ENCODE results near the gene TMEM18. TPM values are rescaled to one million over a fixed set of nuclear protein-coding genes. Genes with fewer than 3 reads are reported as not detected.

The TMEM18 gene
- total RNA-seq, 1 experiment from 2014 or later = 30.7 TPM

DNA sequence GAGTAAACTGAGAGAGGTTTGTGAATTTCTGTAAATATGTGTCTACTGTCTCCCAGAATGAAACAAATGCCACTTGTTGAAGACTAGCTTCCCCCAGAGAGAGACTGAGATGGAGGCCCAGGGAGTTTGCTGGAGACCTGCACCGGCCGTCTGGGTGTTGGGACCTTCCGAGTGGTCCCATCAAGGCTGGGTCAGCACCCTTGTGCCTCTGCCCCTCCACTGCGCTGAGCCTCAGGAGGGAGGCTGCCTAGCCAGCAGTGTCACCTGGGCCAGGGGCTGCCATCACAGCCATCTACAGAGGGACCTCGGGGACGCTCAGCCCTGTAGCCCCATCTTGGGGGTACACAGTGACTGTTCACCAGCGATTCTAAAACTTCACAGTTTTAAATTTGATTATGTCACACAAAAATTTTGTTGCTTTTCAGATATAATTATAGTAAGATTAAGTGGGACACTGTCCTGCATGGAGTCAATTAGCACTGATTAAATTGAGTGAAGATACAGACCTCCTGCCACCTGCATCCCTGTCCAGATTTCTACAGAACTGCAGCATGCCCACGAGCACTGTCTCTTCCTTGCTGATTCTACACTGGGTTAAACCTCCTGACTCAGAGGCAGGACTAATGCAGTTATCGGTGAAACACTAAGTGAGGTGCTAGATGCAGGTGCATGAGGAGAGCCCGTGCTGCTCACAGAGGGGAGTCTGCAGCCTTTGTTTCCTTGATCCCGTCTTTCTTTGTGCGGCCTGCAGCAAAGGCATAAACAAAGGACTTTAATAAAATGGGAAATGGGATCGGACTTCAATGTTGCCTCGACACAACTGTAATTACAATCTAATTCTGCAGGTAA is 50.5 kb downstream of the TMEM18 start:
- Histone ChIP-seq H2BK5ac (ENCODE audit: insufficient read length, low read length) (no peak overlapping the region), H3T11ph (ENCODE audit: low read length) (no peak overlapping the region), H2AFZ (ENCODE audit: low read length) (no peak overlapping the region), H4K20me1 (ENCODE audit: control insufficient read depth, insufficient read depth, insufficient read length) (no peaks in the 10 kb centered on the region), H4K5ac (ENCODE audit: insufficient read length, low read depth, low read length) (no peak overlapping the region), H2AK5ac (ENCODE audit: insufficient read length, low read length) (no peak overlapping the region), H3K56ac (ENCODE audit: insufficient read length, low read depth, low read length) (no peak overlapping the region), H3K9me3 (ENCODE audit: control insufficient read depth, low read depth, low read length) (no peaks in the 10 kb centered on the region), H3K27ac (ENCODE audit: insufficient read length, low read depth, low read length) (no peak overlapping the region), H3K4me1 (ENCODE audit: insufficient read depth, low read length) (no peaks in the 10 kb centered on the region), H2BK120ac (ENCODE audit: low read depth, low read length, poor library complexity, severe bottlenecking) (no peak overlapping the region), H3K9ac (ENCODE audit: extremely low read depth, insufficient read length, low read length) (no peak overlapping the region), H2BK12ac (ENCODE audit: insufficient read length, low read depth, low read length) (no peak overlapping the region), H3K23me2 (ENCODE audit: insufficient read length, low read depth, low read length, poor library complexity, severe bottlenecking) (no peaks in the 10 kb centered on the region), H3K79me2 (ENCODE audit: insufficient read depth, low read length) (no peaks in the 10 kb centered on the region), H3K14ac (ENCODE audit: insufficient read depth, low read length) (no peak overlapping the region), H3K18ac (ENCODE audit: insufficient read length, low read depth, low read length) (no peak overlapping the region), H4K91ac (ENCODE audit: insufficient read length, low read depth, low read length) (no peak overlapping the region), H2BK15ac (ENCODE audit: low read depth, low read length) (no peak overlapping the region), H4K8ac (replicated peaks; ENCODE audit: insufficient read length, low read depth, low read length) (no peak overlapping the region), H2BK20ac (ENCODE audit: low read depth, low read length, poor library complexity, severe bottlenecking) (no peak overlapping the region), H3K79me1 (ENCODE audit: insufficient read depth, low read depth, low read length, poor library complexity, severe bottlenecking) (no peaks in the 10 kb centered on the region), H3K27me3 (ENCODE audit: insufficient read depth, low read length) (no peaks in the 10 kb centered on the region), H3K4me2 (ENCODE audit: insufficient read depth, insufficient read length, low read length) (no peak overlapping the region), H3K4ac (ENCODE audit: low read depth, low read length) (no peak overlapping the region), H3K23ac (ENCODE audit: insufficient read length, low read depth, low read length) (no peak overlapping the region)
- Mint-ChIP-seq H3K36me3 (ENCODE audit: insufficient read depth in 1 of 3, low read depth in 3 of 3) (no peaks in the 10 kb centered on the region), H3K4me3 (no peak overlapping the region), H3K27ac (no peak overlapping the region), H3K4me1 (peaks cover 9 to 18% of the 10 kb centered on the region in 2 experiments), H3K9me3 (peaks cover 0 to 3% of the 10 kb centered on the region in 2 experiments; a peak in 2 of 5 replicates), H3K27me3 (ENCODE audit: low read depth) (no peaks in the 10 kb centered on the region; the same call in 1 of the 2 replicates)
- TF ChIP-seq, protein P1, sequence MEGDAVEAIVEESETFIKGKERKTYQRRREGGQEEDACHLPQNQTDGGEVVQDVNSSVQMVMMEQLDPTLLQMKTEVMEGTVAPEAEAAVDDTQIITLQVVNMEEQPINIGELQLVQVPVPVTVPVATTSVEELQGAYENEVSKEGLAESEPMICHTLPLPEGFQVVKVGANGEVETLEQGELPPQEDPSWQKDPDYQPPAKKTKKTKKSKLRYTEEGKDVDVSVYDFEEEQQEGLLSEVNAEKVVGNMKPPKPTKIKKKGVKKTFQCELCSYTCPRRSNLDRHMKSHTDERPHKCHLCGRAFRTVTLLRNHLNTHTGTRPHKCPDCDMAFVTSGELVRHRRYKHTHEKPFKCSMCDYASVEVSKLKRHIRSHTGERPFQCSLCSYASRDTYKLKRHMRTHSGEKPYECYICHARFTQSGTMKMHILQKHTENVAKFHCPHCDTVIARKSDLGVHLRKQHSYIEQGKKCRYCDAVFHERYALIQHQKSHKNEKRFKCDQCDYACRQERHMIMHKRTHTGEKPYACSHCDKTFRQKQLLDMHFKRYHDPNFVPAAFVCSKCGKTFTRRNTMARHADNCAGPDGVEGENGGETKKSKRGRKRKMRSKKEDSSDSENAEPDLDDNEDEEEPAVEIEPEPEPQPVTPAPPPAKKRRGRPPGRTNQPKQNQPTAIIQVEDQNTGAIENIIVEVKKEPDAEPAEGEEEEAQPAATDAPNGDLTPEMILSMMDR (conservative IDR thresholded peaks at IDR 0.05) = no peak
- no peak for DNase-seq
- no CpG with 5 or more reads among the region's 14 CpGs for WGBS (ENCODE audit: extremely low coverage, insufficient read length, low lambda C conversion rate)
